ENCODE data around the gene MINK1.
A peak's percentile ranks its signal among the peaks of the same experiment; 100 is the strongest.

Gene MINK1

GRCh38 chr17:4898927-4899326, 65.8 kb downstream of the MINK1 start:
- Mint-ChIP-seq H3K36me3 (ENCODE audit: low read depth) (peaks cover 35% of the 10 kb centered on the region), H3K4me3 (no peak overlapping the region), H3K27ac (no peak overlapping the region), H3K9me3 (no peaks in the 10 kb centered on the region), H3K4me1 (peaks cover 50% of the 10 kb centered on the region), H3K27me3 (ENCODE audit: low read depth, poor library complexity) (peaks cover 12% of the 10 kb centered on the region)
- no peak for DNase-seq
- no peak for TF ChIP-seq CTCF (IDR thresholded peaks at IDR 0.05)

GRCh38 chr17:4899341-4900230, 66.4 kb downstream of the MINK1 start, which contains the start of gene C17orf107:
C17orf107 (plus strand) TSS chr17:4899536; CDS start chr17:4899763, 227 bp downstream.
- peak within 1 kb of the TSS; percentile 80 for H3K27ac Mint-ChIP-seq
- H3K27me3 Mint-ChIP-seq (ENCODE audit: low read depth, poor library complexity): peaks cover 16% of the 10 kb centered on the region
- DNase-seq: peak; percentile 65
- peaks cover 30% of the 10 kb centered on the region for H3K36me3 Mint-ChIP-seq (ENCODE audit: low read depth)
- no peak for TF ChIP-seq CTCF (IDR thresholded peaks at IDR 0.05)
- no peaks in the 10 kb centered on the region for H3K9me3 Mint-ChIP-seq
- H3K4me1 Mint-ChIP-seq: peaks cover 50% of the 10 kb centered on the region
- H3K4me3 Mint-ChIP-seq: peak within 1 kb of the TSS; percentile 69

- Mint-ChIP-seq H3K36me3 (ENCODE audit: low read depth) (peaks cover 21% of the 10 kb centered on the region), H3K4me3 (no peak overlapping the region), H3K9me3 (no peaks in the 10 kb centered on the region), H3K27me3 (ENCODE audit: low read depth, poor library complexity) (peaks cover 24% of the 10 kb centered on the region), H3K4me1 (peaks cover 48% of the 10 kb centered on the region), H3K27ac (no peak overlapping the region)
- no peak for TF ChIP-seq CTCF (IDR thresholded peaks at IDR 0.05)
- DNase-seq: no peak
These were observed 67.3 kb downstream of the MINK1 start for GRCh38 chr17:4900231-4901107.

GRCh38 chr17:4901108-4901647, 68.0 kb downstream of the MINK1 start:
- H3K4me3 Mint-ChIP-seq: no peak overlapping the region
- peaks cover 14% of the 10 kb centered on the region for H3K36me3 Mint-ChIP-seq (ENCODE audit: low read depth)
- no peak for DNase-seq
- no peaks in the 10 kb centered on the region for H3K9me3 Mint-ChIP-seq
- peaks cover 41% of the 10 kb centered on the region for H3K4me1 Mint-ChIP-seq
- no peak for TF ChIP-seq CTCF (IDR thresholded peaks at IDR 0.05)
- H3K27me3 Mint-ChIP-seq (ENCODE audit: low read depth, poor library complexity): peaks cover 25% of the 10 kb centered on the region
- no peak overlapping the region for H3K27ac Mint-ChIP-seq

GRCh38 chr17:4901648-4902344, 68.7 kb downstream of the MINK1 start:
- Mint-ChIP-seq H3K36me3 (ENCODE audit: low read depth) (peaks cover 12% of the 10 kb centered on the region), H3K27me3 (ENCODE audit: low read depth, poor library complexity) (peaks cover 24% of the 10 kb centered on the region), H3K4me3 (no peak overlapping the region), H3K9me3 (no peaks in the 10 kb centered on the region), H3K27ac (no peak overlapping the region), H3K4me1 (peaks cover 35% of the 10 kb centered on the region)
- no peak for TF ChIP-seq CTCF (IDR thresholded peaks at IDR 0.05)
- no peak for DNase-seq
